ENCODE results near the gene MANBA.
"Not testable (repeated sequence)": the region's sequence is repeated elsewhere in the genome, so short reads cannot be mapped to it uniquely, and the experiment has no call there.

Gene MANBA

GRCh38 chr4:102619021-102619420 lies 141.7 kb downstream of the MANBA start:
- DNase-seq = not testable (repeated sequence)

GRCh38 chr4:102616636-102617035 lies 144.1 kb downstream of the MANBA start:
- DNase-seq = no peak

- no peak for DNase-seq
Observed at GRCh38 chr4:102614801-102615200, 146.0 kb downstream of the MANBA start.

- DNase-seq = no peak
Observed at GRCh38 chr4:102612824-102613366, 147.9 kb downstream of the MANBA start.

- no peak for DNase-seq
Observed at GRCh38 chr4:102612210-102612609, 148.6 kb downstream of the MANBA start.

- DNase-seq = no peak
Observed at GRCh38 chr4:102610476-102610875, 150.3 kb downstream of the MANBA start.

- DNase-seq = no peak
Observed at GRCh38 chr4:102610007-102610406, 150.8 kb downstream of the MANBA start.

GRCh38 chr4:102608190-102608589 lies 152.6 kb downstream of the MANBA start:
- no peak for DNase-seq

- DNase-seq = no peak
Observed at GRCh38 chr4:102606846-102607450, 153.8 kb downstream of the MANBA start.

- no peak for DNase-seq
Observed at GRCh38 chr4:102606261-102606660, 154.5 kb downstream of the MANBA start.

- DNase-seq = no peak
Observed at GRCh38 chr4:102604222-102604940, 156.4 kb downstream of the MANBA start.

GRCh38 chr4:102601586-102602227 lies 159.1 kb downstream of the MANBA start:
- no peak for DNase-seq

GRCh38 chr4:102600689-102601088 lies 160.1 kb downstream of the MANBA start:
- no peak for DNase-seq

- no peak for DNase-seq
Observed at GRCh38 chr4:102599886-102600285, 160.9 kb downstream of the MANBA start.

GRCh38 chr4:102599455-102599854 lies 161.3 kb downstream of the MANBA start:
- DNase-seq = no peak

- DNase-seq = no peak
Observed at GRCh38 chr4:102598762-102599374, 161.9 kb downstream of the MANBA start.

- no peak for DNase-seq
Observed at GRCh38 chr4:102598086-102598761, 162.5 kb downstream of the MANBA start.

- no peak for DNase-seq
Observed at GRCh38 chr4:102596532-102596931, 164.2 kb downstream of the MANBA start.

- DNase-seq = no peak
Observed at GRCh38 chr4:102594000-102594399, 166.8 kb downstream of the MANBA start.

- DNase-seq = no peak
Observed at GRCh38 chr4:102593147-102593546, 167.6 kb downstream of the MANBA start.

GRCh38 chr4:102592256-102592655 lies 168.5 kb downstream of the MANBA start:
- no peak for DNase-seq

- DNase-seq = no peak
Observed at GRCh38 chr4:102589743-102590142, 171.0 kb downstream of the MANBA start.

GRCh38 chr4:102586644-102587021 lies 174.1 kb downstream of the MANBA start:
- no peak for DNase-seq
